GM19468 (cell line): ENCODE data around the gene GPC3.

Experiments used
- ATAC-seq: cut with Tn5 transposase; IDR thresholded peaks from one replicate; pipeline ENCODE4 v1.9.1; 2021; ENCODE audit warnings: mild to moderate bottlenecking, moderate library complexity, moderate number of reproducible peaks; ENCODE audit not compliant: unreplicated experiment; ENCODE audit errors: extremely low read depth

Gene GPC3

DNA sequence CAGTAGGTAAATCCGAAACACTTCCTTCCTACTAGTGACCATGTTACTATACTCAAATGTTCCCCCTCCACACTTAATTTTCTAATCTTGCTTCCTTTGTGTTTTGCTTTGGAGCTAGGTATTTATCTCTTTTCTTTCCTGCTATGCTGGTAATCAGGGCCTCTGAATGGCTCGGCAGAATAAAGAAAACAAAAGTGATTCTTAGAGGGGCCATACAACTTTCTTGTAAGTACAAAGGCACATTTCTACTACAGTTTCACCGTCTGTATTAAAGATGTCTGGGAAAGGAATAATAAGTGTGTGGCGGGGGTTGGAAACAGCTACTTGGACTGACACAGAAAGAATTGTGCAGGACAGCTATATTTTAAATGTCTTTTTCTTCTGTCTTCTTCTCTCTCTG lies 50.3 kb downstream of the GPC3 start:
- ATAC-seq = no peak

- no peak for ATAC-seq
Observed at GRCh38 chrX:133933316-133933715, 52.1 kb downstream of the GPC3 start.

GRCh38 chrX:133929836-133930464 lies 55.4 kb downstream of the GPC3 start:
- no peak for ATAC-seq

DNA sequence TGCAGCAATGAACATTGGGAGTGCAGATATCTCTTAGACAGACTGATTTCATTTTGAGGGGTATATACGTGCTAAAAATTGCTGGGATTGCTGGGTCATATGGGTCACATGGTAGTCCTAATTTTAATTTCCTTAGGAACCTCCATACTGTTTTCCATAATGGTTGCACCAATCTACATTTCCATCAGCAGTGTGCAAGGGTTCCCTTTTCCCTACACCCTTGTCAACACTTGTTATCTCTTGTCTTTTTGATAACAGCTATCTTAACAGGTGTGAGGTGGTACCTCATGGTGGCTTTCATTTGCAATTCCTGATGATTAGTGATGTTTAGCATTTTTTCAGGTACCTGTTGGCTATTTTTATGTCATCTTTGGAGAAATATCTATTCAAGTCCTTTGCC lies 57.0 kb downstream of the GPC3 start:
- ATAC-seq = no peak

- no peak for ATAC-seq
Observed at GRCh38 chrX:133926809-133927208, 58.6 kb downstream of the GPC3 start.

DNA sequence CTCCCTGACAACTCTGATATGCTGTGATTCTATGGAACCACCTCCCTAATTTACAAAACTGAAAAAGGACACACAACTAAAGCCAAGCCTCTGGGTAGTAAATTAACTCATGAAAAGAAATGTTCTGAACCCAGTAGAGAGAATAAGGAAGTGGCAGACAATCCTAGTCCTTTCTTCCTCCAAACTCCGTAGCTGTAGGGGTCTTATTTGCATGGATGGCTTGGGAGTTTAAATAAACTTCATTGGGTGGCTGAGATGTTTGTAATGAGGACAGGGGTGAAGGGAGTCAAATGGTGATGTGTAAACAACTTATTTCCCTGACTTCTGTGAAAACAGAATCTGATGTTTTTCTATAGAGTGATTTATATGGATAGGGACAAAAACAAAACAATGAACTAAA lies 59.3 kb downstream of the GPC3 start:
- no peak for ATAC-seq

DNA sequence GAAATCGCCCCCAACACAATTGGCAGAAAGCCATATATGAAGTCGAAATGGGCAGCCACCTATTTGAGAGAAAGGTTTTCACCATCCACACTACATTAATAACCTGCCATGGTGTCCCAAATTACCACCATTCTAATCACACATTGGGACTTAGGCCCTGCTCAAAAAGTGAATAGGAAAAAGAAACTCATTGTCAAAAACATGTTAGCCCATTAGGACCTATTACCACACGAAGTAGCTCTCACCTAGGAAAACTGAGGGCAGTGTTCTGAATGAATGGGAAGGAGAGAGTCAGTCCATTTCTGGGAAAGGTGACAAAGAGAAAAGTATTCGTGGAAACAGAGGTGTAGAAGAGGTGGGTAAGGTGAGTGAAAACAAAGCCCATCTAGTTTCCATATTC lies 60.8 kb downstream of the GPC3 start:
- ATAC-seq = no peak

- no peak for ATAC-seq
Observed at GRCh38 chrX:133923548-133923947, 61.8 kb downstream of the GPC3 start.

DNA sequence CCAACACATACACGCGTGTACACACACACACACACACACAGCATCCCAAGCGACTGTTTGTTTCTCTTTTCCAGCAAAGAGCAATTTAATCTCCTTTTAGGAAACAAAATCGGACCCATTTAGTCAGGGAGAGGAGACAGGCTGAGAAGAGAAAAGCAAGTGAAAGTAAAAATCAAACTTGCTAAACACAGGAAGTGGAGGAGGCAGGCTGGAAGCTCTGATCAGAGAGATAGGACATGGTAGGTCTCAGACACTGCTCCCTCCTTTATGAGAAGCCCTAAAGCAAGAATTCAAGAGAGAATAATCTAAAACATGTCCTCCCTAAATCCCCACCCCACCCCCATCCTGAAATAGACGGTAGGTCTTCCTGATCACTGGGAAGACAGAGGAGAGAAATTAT lies 62.3 kb downstream of the GPC3 start:
- no peak for ATAC-seq

DNA sequence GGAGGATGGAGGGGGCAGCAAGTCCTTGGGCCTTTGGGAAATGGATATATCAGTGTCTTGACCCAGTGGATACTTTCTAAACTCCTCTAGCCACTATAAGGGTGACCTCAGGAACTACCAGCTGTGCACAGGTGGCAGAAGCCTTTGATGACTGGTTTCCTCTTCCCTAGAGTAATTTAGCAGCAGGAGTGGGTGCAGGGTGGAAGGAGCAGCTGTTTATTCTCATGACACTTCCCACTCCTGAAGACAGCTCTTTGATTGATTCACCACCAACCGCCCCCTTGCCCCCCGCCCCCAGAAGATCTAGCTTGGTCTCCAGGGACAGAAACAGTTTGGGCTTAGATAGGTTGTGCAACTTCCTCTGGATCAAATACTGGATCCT lies 63.0 kb downstream of the GPC3 start:
- ATAC-seq = no peak

GRCh38 chrX:133921764-133922389 lies 63.5 kb downstream of the GPC3 start:
- ATAC-seq = peak; percentile 26

- ATAC-seq = no peak
Observed at GRCh38 chrX:133921086-133921485, 64.3 kb downstream of the GPC3 start.

- no peak for ATAC-seq
Observed at GRCh38 chrX:133918361-133918771, 67.0 kb downstream of the GPC3 start.

DNA sequence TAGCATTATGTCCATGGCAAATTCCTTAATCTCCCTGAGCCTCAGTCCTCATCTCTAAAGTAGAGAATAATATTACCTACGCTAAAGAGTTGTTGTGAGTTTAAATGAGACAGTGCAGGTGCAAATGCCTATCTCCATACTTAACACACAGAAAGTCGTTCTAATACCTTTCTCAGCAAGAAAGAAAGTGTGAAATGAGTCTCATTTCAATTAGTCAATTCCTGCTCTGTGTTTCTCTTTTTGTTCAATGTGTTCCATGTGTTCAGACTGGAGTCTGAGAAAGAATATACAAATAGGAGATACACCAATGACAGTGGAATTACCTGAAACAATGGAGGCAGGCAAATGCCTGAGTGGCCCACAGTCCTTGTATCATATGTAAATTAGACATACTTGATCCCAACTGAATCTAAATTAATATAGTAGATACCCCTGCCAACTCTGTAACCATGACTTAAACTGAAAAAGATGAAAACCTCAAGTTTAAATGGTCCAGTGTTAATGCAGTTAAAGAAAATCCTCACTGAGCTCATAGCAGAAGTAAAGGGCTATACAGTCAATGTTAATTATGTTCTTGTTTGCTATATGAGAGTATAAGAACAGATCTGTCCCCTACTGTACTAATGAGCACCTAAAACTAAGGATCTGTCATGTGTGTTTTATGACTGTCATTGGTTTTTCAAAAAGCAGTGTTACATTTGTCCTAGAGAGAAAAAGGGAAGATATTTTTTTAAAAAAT lies 68.2 kb downstream of the GPC3 start:
- ATAC-seq = no peak

DNA sequence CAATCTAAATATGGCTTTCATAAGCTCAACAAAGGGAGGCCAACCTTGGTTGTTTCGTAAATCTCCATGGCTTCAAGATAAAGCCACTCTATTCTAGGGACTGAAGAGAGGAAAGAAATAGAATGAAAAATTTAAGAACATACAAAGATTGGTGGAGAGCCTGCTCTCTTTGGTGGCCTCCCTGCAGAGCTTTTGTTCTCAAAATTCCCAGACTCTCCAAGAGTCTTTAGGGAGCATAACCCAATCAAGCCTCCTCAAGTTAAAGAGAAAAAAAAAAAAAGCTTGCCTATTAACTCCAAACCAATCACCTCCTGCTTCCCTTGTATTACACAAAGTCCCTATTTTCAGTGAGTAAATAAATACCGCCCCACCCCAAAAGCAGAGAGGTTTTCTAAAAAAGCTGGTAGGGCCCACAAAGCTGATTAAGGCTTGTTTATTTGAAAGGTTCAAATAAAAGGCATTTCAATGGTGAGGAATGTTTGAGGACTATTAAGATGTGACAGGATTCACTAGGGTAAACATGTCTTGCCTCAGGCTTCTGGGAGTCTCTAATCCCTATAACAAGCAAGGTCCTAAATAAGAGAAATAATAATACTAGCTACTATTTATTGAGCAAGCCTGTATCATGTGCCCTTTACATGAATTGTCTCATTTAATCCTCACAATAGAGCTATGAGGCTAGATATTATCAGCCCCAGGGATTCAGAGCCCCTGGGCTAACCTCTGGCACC lies 71.6 kb downstream of the GPC3 start:
- ATAC-seq = no peak

- ATAC-seq = no peak
Observed at GRCh38 chrX:133913009-133913408, 72.4 kb downstream of the GPC3 start.

DNA sequence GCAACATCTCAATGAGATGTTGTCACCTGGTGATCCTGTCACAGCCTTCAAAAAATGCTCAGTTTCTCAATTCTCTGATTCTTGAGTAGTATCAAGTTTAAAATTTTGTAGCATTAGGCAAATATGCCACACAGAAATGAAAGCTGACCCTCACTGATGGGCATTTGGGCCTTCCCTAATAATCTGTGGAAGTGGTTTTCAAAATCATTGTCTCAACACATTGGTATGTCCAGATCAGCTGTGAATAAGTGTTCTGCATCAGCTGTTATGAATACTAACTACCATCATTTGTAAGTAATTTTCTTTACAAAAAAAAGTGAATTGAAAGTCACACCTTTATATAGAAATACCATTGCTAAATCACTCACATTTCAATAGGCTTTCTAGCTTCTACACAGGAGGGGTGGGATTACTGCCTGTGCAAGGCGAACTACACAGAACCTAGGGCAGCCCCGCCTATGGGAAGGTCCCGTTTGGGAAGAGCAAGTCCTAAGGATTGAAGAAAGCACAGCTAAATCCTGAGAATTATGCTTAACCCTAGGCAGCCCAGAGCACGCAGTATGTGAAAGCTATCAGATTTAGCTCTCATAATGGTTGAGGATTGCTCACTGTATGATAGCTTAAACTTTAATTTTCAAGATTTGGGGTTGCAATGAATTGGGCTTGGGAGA lies 73.4 kb downstream of the GPC3 start:
- no peak for ATAC-seq

DNA sequence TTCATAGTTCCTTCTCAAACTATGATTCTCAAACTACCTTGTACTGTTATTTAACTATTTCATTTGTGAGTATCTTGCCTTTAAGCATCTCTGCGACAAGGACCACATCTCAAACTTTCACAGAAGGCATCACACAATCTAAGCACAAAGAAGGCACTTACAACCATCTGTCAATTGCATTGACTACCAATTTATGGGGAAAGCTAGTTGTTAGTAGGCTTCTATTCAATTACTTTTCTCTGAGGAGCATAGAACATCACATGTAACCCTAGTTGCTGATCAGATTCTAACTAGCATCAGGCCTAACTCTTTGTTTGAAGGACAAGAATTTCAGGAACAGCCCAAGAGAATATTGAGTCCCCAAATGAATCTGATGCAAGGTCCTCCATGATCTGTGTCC lies 74.9 kb downstream of the GPC3 start:
- no peak for ATAC-seq

DNA sequence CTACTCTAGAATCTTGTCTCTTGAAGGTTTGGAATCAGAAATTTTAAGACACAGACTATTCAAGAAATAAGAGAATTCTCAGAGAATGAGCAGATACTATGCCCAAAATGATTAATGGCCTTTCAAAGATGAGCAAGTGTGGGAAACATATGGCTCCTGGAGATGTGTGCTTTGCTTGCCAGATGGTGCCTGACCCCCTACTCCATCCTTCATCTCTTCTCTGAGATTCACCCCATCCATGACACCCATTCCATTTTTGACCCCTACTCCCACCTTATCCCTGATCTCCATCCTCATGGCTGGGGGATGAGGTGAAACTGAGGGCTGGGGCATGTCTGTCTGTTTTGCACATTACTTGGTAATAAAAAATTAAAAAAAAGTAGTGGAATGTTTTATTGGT lies 75.5 kb downstream of the GPC3 start:
- no peak for ATAC-seq

GRCh38 chrX:133908223-133908955 lies 77.0 kb downstream of the GPC3 start:
- ATAC-seq = no peak
